MCF 10A (cell line): ENCODE results near the gene FRS3. TPM values are rescaled to one million over a fixed set of nuclear protein-coding genes. Genes with fewer than 3 reads are reported as not detected.

Experiments used
- BruUV-seq: library from RNA; stranded (reverse); fragments of 400-500 nt; replicated peaks from 2 replicates; lab custom pipeline; 2021; lab: Mats Ljungman, UMichigan
- CTCF ChIA-PET: fragments of 300-600 bp; sonication (Branson Sonifier 250); formaldehyde crosslinking; extraction: SDS; loops from one replicate; lab custom pipeline; 2021; ENCODE audit warnings: antibody characterized with exemption, inconsistent platforms; lab: Yijun Ruan, JAX
- POLR2A ChIA-PET: fragments of 300-600, 350-650 bp; sonication (Branson Sonifier 250); formaldehyde crosslinking; extraction: SDS; loops from one replicate; lab custom pipeline; 2020; ENCODE audit warnings: antibody characterized with exemption, inconsistent platforms; lab: Yijun Ruan, JAX
- DNase-seq: peaks from one replicate; pipeline ENCODE4 v3.0.0-alpha.2; 2018; ENCODE audit not compliant: unreplicated experiment
- H3K27ac Mint-ChIP-seq: one replicate; pipeline ENCODE4 v1.8.0; 2022; ENCODE audit warnings: mild to moderate bottlenecking, low read depth, mixed read lengths; ENCODE audit not compliant: unreplicated experiment
- H3K27me3 Mint-ChIP-seq: one replicate; pipeline ENCODE4 v1.8.0; 2022; ENCODE audit warnings: mixed read lengths; ENCODE audit not compliant: insufficient read depth, unreplicated experiment
- H3K36me3 Mint-ChIP-seq: one replicate; pipeline ENCODE4 v1.8.0; 2022; ENCODE audit warnings: mild to moderate bottlenecking, moderate library complexity, mixed read lengths; ENCODE audit not compliant: insufficient read depth, unreplicated experiment
- H3K4me1 Mint-ChIP-seq: one replicate; pipeline ENCODE4 v1.8.0; 2022; ENCODE audit warnings: mixed read lengths; ENCODE audit not compliant: insufficient read depth, unreplicated experiment
- H3K4me3 Mint-ChIP-seq: one replicate; pipeline ENCODE4 v1.8.0; 2022; ENCODE audit warnings: mild to moderate bottlenecking, moderate library complexity, mixed read lengths; ENCODE audit not compliant: unreplicated experiment
- H3K9me3 Mint-ChIP-seq: one replicate; pipeline ENCODE4 v1.8.0; 2022; ENCODE audit warnings: mixed read lengths; ENCODE audit not compliant: unreplicated experiment
- CTCF ChIP-seq: fragments of 200-600 bp; IDR thresholded peaks from one replicate; pipeline ENCODE4 v1.8.0; 2022; ENCODE audit warnings: antibody characterized with exemption, mild to moderate bottlenecking; ENCODE audit not compliant: unreplicated experiment
- intact Hi-C: fragments of 100-400 bp; cut with micrococcal nuclease; formaldehyde crosslinking; loops from 2 replicates; pipeline ENCODE4 v1.14.1; 2022
- total RNA-seq: library from RNA; stranded (reverse); gene quantifications from 2 replicates; pipeline ENCODE4 v1.2.3, GENCODE V29; 2022

Gene FRS3
- total RNA-seq, 1 experiment from 2014 or later = 3.9 TPM

- no peaks in the 10 kb centered on the region for H3K36me3 Mint-ChIP-seq
- CTCF ChIA-PET = no interaction called here
- intact Hi-C loops = no loop called here
- no peaks in the 10 kb centered on the region for H3K9me3 Mint-ChIP-seq
- no peak overlapping the region for H3K4me3 Mint-ChIP-seq
- H3K4me1 Mint-ChIP-seq = peaks cover 16% of the 10 kb centered on the region
- H3K27me3 Mint-ChIP-seq = no peaks in the 10 kb centered on the region
- H3K27ac Mint-ChIP-seq = no peak overlapping the region
- POLR2A ChIA-PET = no interaction called here
- no TSS peak for BruUV-seq
- DNase-seq = no peak
- TF ChIP-seq CTCF = no peak
Observed at GRCh38 chr6:41744236-41744787, 35.4 kb downstream of the FRS3 start.

GRCh38 chr6:41743406-41744235 lies 36.1 kb downstream of the FRS3 start:
- H3K9me3 Mint-ChIP-seq = no peaks in the 10 kb centered on the region
- no TSS peak for BruUV-seq
- H3K27me3 Mint-ChIP-seq = no peaks in the 10 kb centered on the region
- intact Hi-C loops = no loop called here
- H3K4me1 Mint-ChIP-seq = peaks cover 16% of the 10 kb centered on the region
- DNase-seq = no peak
- H3K27ac Mint-ChIP-seq = no peak overlapping the region
- H3K36me3 Mint-ChIP-seq = no peaks in the 10 kb centered on the region
- ChIA-PET POLR2A (no interaction called here), CTCF (no interaction called here)
- no peak for TF ChIP-seq CTCF
- H3K4me3 Mint-ChIP-seq = no peak overlapping the region

- no TSS peak for BruUV-seq
- Mint-ChIP-seq H3K27me3 (no peaks in the 10 kb centered on the region), H3K9me3 (no peaks in the 10 kb centered on the region), H3K4me3 (no peak overlapping the region), H3K27ac (no peak overlapping the region), H3K36me3 (no peaks in the 10 kb centered on the region), H3K4me1 (peaks cover 6% of the 10 kb centered on the region)
- peak; percentile 24 for DNase-seq
- ChIA-PET CTCF (interaction anchor here (0.6 to 2.0 kb wide), 2 partner anchors 34 to 332 kb away, joined by 3 to 10 read pairs; no protein-coding TSS in a partner anchor), POLR2A (interaction anchor here (1.5 kb wide), 1 partner anchor 24 kb away, joined by 5 read pairs; no protein-coding TSS in a partner anchor)
- TF ChIP-seq CTCF = no peak
- intact Hi-C loops = no loop called here
Observed at GRCh38 chr6:41741625-41742490, 37.8 kb downstream of the FRS3 start.
